Neuronal stem cell (in vitro differentiated cells): ENCODE data around the gene SETD9. TPM values are rescaled to one million over a fixed set of nuclear protein-coding genes. Genes with fewer than 3 reads are reported as not detected.

Experiments used
- DNase-seq: peaks from one replicate; pipeline ENCODE4 v3.0.0-alpha.2; 2013; ENCODE audit warnings: low spot score
- H2AFZ ChIP-seq: one replicate; pipeline ENCODE4 v1.6.1; 2013; ENCODE audit warnings: mild to moderate bottlenecking, low read length, inconsistent platforms
- H2AK5ac ChIP-seq: 2 replicates; pipeline ENCODE4 v1.6.1; 2013; ENCODE audit warnings: low read depth, mild to moderate bottlenecking, inconsistent platforms, low read length, moderate library complexity, mixed read lengths
- H2BK120ac ChIP-seq: 2 replicates; pipeline ENCODE4 v1.6.1; 2013; ENCODE audit warnings: low read depth, mild to moderate bottlenecking, inconsistent platforms, low read length, moderate library complexity, mixed read lengths
- H2BK12ac ChIP-seq: one replicate; pipeline ENCODE4 v1.6.1; 2013; ENCODE audit warnings: low read length, inconsistent platforms
- H2BK15ac ChIP-seq: 2 replicates; pipeline ENCODE4 v1.6.1; 2013; ENCODE audit warnings: mild to moderate bottlenecking, low read length, inconsistent platforms, mixed read lengths
- H2BK5ac ChIP-seq: one replicate; pipeline ENCODE4 v1.6.1; 2013; ENCODE audit warnings: inconsistent platforms, mild to moderate bottlenecking, low read length, moderate library complexity
- H3K14ac ChIP-seq: one replicate; pipeline ENCODE4 v1.6.1; 2013; ENCODE audit warnings: low read length, inconsistent platforms
- H3K18ac ChIP-seq: 2 replicates; pipeline ENCODE4 v1.6.1; 2013; ENCODE audit warnings: low read length, inconsistent platforms
- H3K23ac ChIP-seq: 2 replicates; pipeline ENCODE4 v1.6.1; 2013; ENCODE audit warnings: low read depth, mild to moderate bottlenecking, mixed read lengths, low read length, inconsistent platforms; ENCODE audit not compliant: poor library complexity
- H3K27ac ChIP-seq: replicated peaks from 3 replicates; pipeline ENCODE4 v1.5.1; 2013; ENCODE audit warnings: low read length, inconsistent platforms
- H3K27me3 ChIP-seq, 3 experiments: 2 replicates each; pipeline ENCODE4 v1.6.1; 2013; ENCODE audit warnings: low read length in 3 of 3, mild to moderate bottlenecking in 2 of 3, inconsistent platforms in 1 of 3, low read depth in 1 of 3, mixed read lengths in 1 of 3, moderate library complexity in 1 of 3; ENCODE audit not compliant: control insufficient read depth in 3 of 3, insufficient read depth in 3 of 3
- H3K36me3 ChIP-seq, 2 donors: replicated peaks in 1 of 2; 2 replicates each; pipeline ENCODE4 v1.6.1; 2013; ENCODE audit warnings: low read length in 2 of 2; ENCODE audit not compliant: control insufficient read depth in 2 of 2, insufficient read depth in 2 of 2
- H3K4ac ChIP-seq: 2 replicates; pipeline ENCODE4 v1.6.1; 2013; ENCODE audit warnings: inconsistent platforms, mild to moderate bottlenecking, low read length, moderate library complexity
- H3K4me1 ChIP-seq, 2 donors: 1 replicate in 1 of 2; 2 replicates in 1 of 2; pipeline ENCODE4 v1.6.1; 2013; ENCODE audit warnings: low read length in 2 of 2, low read depth in 1 of 2; ENCODE audit not compliant: control insufficient read depth in 2 of 2, insufficient read depth in 1 of 2
- H3K4me2 ChIP-seq: one replicate; pipeline ENCODE4 v1.6.1; 2013; ENCODE audit warnings: mild to moderate bottlenecking, low read length, inconsistent platforms; ENCODE audit not compliant: insufficient read depth, poor library complexity, severe bottlenecking
- H3K4me3 ChIP-seq, 2 donors: 2 replicates each; pipeline ENCODE4 v1.5.1; 2013; ENCODE audit warnings: low read length in 2 of 2, mild to moderate bottlenecking in 2 of 2, inconsistent platforms in 1 of 2, moderate library complexity in 1 of 2
- H3K79me1 ChIP-seq: one replicate; pipeline ENCODE4 v1.6.1; 2013; ENCODE audit warnings: low read depth, mild to moderate bottlenecking, inconsistent platforms, low read length, moderate library complexity
- H3K9ac ChIP-seq: one replicate; pipeline ENCODE4 v1.6.1; 2013; ENCODE audit warnings: mild to moderate bottlenecking, low read depth, low read length, inconsistent platforms; ENCODE audit not compliant: poor library complexity
- H3K9me3 ChIP-seq, 2 donors: replicated peaks in 1 of 2; 2 replicates each; pipeline versions ENCODE3 to v1.6.1; 2013; ENCODE audit warnings: low read length in 2 of 2, mild to moderate bottlenecking in 2 of 2, inconsistent platforms in 1 of 2, low read depth in 1 of 2, mixed read lengths in 1 of 2, moderate library complexity in 1 of 2; ENCODE audit not compliant: control insufficient read depth in 2 of 2, insufficient read depth in 1 of 2
- H4K8ac ChIP-seq: one replicate; pipeline ENCODE4 v1.6.1; 2013; ENCODE audit warnings: low read depth, mild to moderate bottlenecking, inconsistent platforms, low read length, moderate library complexity
- H4K91ac ChIP-seq: one replicate; pipeline ENCODE4 v1.6.1; 2013; ENCODE audit warnings: low read length, low read depth, mild to moderate bottlenecking, inconsistent platforms; ENCODE audit not compliant: poor library complexity
- WGBS, 2 donors: extraction: QIAGEN DNeasy Blood & Tissue Kit; methylation state at CpG; one replicate each; pipeline ENCODE4 v1.1.7; 2013; ENCODE audit warnings: missing lambda C conversion rate in 2 of 2, mixed read lengths in 1 of 2; ENCODE audit not compliant: insufficient read length in 2 of 2, insufficient replicate concordance in 1 of 2; ENCODE audit errors: extremely low coverage in 2 of 2; 5-methylcytosine and 5-hydroxymethylcytosine counted together
- polyA plus RNA-seq, 2 experiments: library from polyadenylated mRNA; stranded (reverse); fragments of 200-250 nt; gene quantifications; one replicate each; pipeline ENCODE4 v1.2.3, GENCODE V29; 2013

Gene SETD9
- polyA plus RNA-seq (2013, experiment 1 of 2) = 9.0 TPM
- polyA plus RNA-seq (2013, experiment 2 of 2) = 8.2 TPM

- Histone ChIP-seq H3K18ac (peak within 1 kb of the TSS; percentile 100), H2AFZ (peak within 1 kb of the TSS; percentile 93), H3K4me2 (peak within 1 kb of the TSS; percentile 75), H3K27me3 (no peaks in the 10 kb centered on the region), H3K36me3 (peaks cover 0 to 17% of the 10 kb centered on the region in 2 donors), H2AK5ac (peak within 1 kb of the TSS; percentile 86), H3K4me1 (peaks cover 5% of the 10 kb centered on the region in 2 donors), H2BK12ac (peak within 1 kb of the TSS; percentile 94), H3K27ac (peak within 1 kb of the TSS; percentile 98), H2BK5ac (peak within 1 kb of the TSS; percentile 93), H3K79me1 (no peaks in the 10 kb centered on the region), H4K91ac (peak within 1 kb of the TSS; percentile 89), H2BK15ac (peak within 1 kb of the TSS; percentile 95), H3K9me3 (peaks cover 0 to 2% of the 10 kb centered on the region in 2 donors), H3K23ac (peak within 1 kb of the TSS; percentile 100), H2BK120ac (no peak within 1 kb of the TSS), H4K8ac (peak within 1 kb of the TSS; percentile 98), H3K14ac (peak within 1 kb of the TSS; percentile 75), H3K4me3 (peak within 1 kb of the TSS; percentile 61 to 93), H3K4ac (no peak within 1 kb of the TSS), H3K9ac (peak within 1 kb of the TSS; percentile 95)
- DNase-seq = peak; percentile 97
- no CpG with 5 or more reads among the region's 84 CpGs for WGBS, 2 donors
Observed at GRCh38 chr5:56909294-56910209, at the start of gene SETD9. Gene SETD9, plus strand, starts transcription at chr5:56909596. Its CDS starts 50 bp downstream, at chr5:56909646.

- H3K18ac ChIP-seq = no peak overlapping the region
- peaks cover 0 to 3% of the 10 kb centered on the region in 2 donors for H3K4me1 ChIP-seq
- H3K79me1 ChIP-seq = no peaks in the 10 kb centered on the region
- H2BK5ac ChIP-seq = no peak overlapping the region
- no peak overlapping the region for H3K4me2 ChIP-seq
- no CpG with 5 or more reads among the region's 4 CpGs for WGBS, 2 donors
- H2BK12ac ChIP-seq = no peak overlapping the region
- no peak overlapping the region for H2AK5ac ChIP-seq
- no peak overlapping the region for H3K23ac ChIP-seq
- no peak overlapping the region for H2BK15ac ChIP-seq
- H3K9me3 ChIP-seq = peaks cover 0 to 3% of the 10 kb centered on the region in 2 donors
- H3K9ac ChIP-seq = no peak overlapping the region
- peak overlapping the region; percentile 47 for H3K14ac ChIP-seq
- H4K91ac ChIP-seq = no peak overlapping the region
- H3K4me3 ChIP-seq = no peak overlapping the region
- H3K36me3 ChIP-seq = peaks cover 9 to 61% of the 10 kb centered on the region in 2 donors
- H2BK120ac ChIP-seq = no peak overlapping the region
- no peak for DNase-seq
- H3K27me3 ChIP-seq = no peaks in the 10 kb centered on the region
- H3K4ac ChIP-seq = no peak overlapping the region
- H3K27ac ChIP-seq = peak overlapping the region; percentile 31
- H2AFZ ChIP-seq = no peak overlapping the region
- no peak overlapping the region for H4K8ac ChIP-seq
Observed at GRCh38 chr5:56861893-56862485, 47.4 kb upstream of the SETD9 start.

- WGBS, 2 donors = no CpG with 5 or more reads among the region's 3 CpGs
Observed at GRCh38 chr5:56862909-56863308, 46.5 kb upstream of the SETD9 start.

GRCh38 chr5:56871777-56872176, 37.6 kb upstream of the SETD9 start:
- H3K4me2 ChIP-seq = no peak overlapping the region
- H4K91ac ChIP-seq = no peak overlapping the region
- H3K4me3 ChIP-seq = no peak overlapping the region
- H3K79me1 ChIP-seq = no peaks in the 10 kb centered on the region
- no peak overlapping the region for H3K9ac ChIP-seq
- no peak overlapping the region for H2BK120ac ChIP-seq
- no peak overlapping the region for H3K27ac ChIP-seq
- H2BK5ac ChIP-seq = no peak overlapping the region
- no peaks in the 10 kb centered on the region for H3K4me1 ChIP-seq
- H4K8ac ChIP-seq = no peak overlapping the region
- H2AFZ ChIP-seq = no peak overlapping the region
- peaks cover 7 to 94% of the 10 kb centered on the region in 2 donors for H3K36me3 ChIP-seq
- no CpG with 5 or more reads among the region's 2 CpGs for WGBS, 2 donors
- no peak overlapping the region for H2BK12ac ChIP-seq
- DNase-seq = no peak
- H3K18ac ChIP-seq = no peak overlapping the region
- H3K9me3 ChIP-seq = no peaks in the 10 kb centered on the region
- H3K4ac ChIP-seq = no peak overlapping the region
- H2AK5ac ChIP-seq = no peak overlapping the region
- no peaks in the 10 kb centered on the region for H3K27me3 ChIP-seq
- H2BK15ac ChIP-seq = no peak overlapping the region
- H3K14ac ChIP-seq = no peak overlapping the region
- H3K23ac ChIP-seq = no peak overlapping the region

More at GRCh38 chr5:56862909-56863308, 46.5 kb upstream of the SETD9 start:
- H2BK12ac ChIP-seq = no peak overlapping the region
- no peak overlapping the region for H4K91ac ChIP-seq
- H3K18ac ChIP-seq = no peak overlapping the region
- H3K4me3 ChIP-seq = no peak overlapping the region
- H3K36me3 ChIP-seq = peaks cover 9 to 69% of the 10 kb centered on the region in 2 donors
- H2BK120ac ChIP-seq = no peak overlapping the region
- no peak overlapping the region for H3K9ac ChIP-seq
- H3K23ac ChIP-seq = no peak overlapping the region
- H3K27ac ChIP-seq = no peak overlapping the region
- H3K4me2 ChIP-seq = no peak overlapping the region
- no peaks in the 10 kb centered on the region for H3K79me1 ChIP-seq
- no peak overlapping the region for H3K4ac ChIP-seq
- peaks cover 0 to 3% of the 10 kb centered on the region in 2 donors for H3K4me1 ChIP-seq
- peaks cover 0 to 3% of the 10 kb centered on the region in 2 donors for H3K9me3 ChIP-seq
- no peak overlapping the region for H2BK15ac ChIP-seq
- H2AK5ac ChIP-seq = no peak overlapping the region
- H3K14ac ChIP-seq = no peak overlapping the region
- no peak overlapping the region for H2BK5ac ChIP-seq
- no peak overlapping the region for H2AFZ ChIP-seq
- H3K27me3 ChIP-seq = no peaks in the 10 kb centered on the region
- H4K8ac ChIP-seq = no peak overlapping the region
- DNase-seq = no peak
